Stimulated activated CD8-positive, alpha-beta memory T cell treated with anti-CD3 and anti-CD28 coated beads, Interleukin-7, amount 100 ng/mL, for 48 hours (primary cell): ENCODE results near the gene CAPN10.

Experiments used
- DNase-seq, 2 donors: peaks; one replicate each; pipeline ENCODE4 v3.0.0-alpha.2; 2020; ENCODE audit warnings: low read depth in 1 of 2; ENCODE audit errors: extremely low read depth in 1 of 2

The CAPN10 gene

GRCh38 chr2:240563951-240564560, 22.5 kb upstream of the CAPN10 start:
- no peak for DNase-seq

GRCh38 chr2:240564561-240565332, 21.8 kb upstream of the CAPN10 start:
- no peak for DNase-seq

- peak; percentile 90 to 92 for DNase-seq
Measured at GRCh38 chr2:240565333-240566202, 21.0 kb upstream of the CAPN10 start.

- peak; percentile 92 to 96 for DNase-seq
Measured at GRCh38 chr2:240566203-240567136, 20.1 kb upstream of the CAPN10 start.

GRCh38 chr2:240567137-240567871, 19.2 kb upstream of the CAPN10 start:
- no peak for DNase-seq

- DNase-seq: no peak
Measured at GRCh38 chr2:240567872-240568677, 18.5 kb upstream of the CAPN10 start, which contains the start of gene RNPEPL1. TSS of gene RNPEPL1 (plus strand) at chr2:240568484. CDS start at chr2:240568587, 103 bp downstream.

GRCh38 chr2:240568678-240569522, 17.6 kb upstream of the CAPN10 start:
- DNase-seq: no peak

GRCh38 chr2:240569523-240569997, 17.0 kb upstream of the CAPN10 start:
- DNase-seq: no peak

GRCh38 chr2:240569998-240570530, 16.5 kb upstream of the CAPN10 start:
- no peak for DNase-seq

GRCh38 chr2:240570531-240571313, 15.8 kb upstream of the CAPN10 start:
- DNase-seq: no peak

- DNase-seq: no peak
Measured at GRCh38 chr2:240571314-240571973, 15.1 kb upstream of the CAPN10 start.

GRCh38 chr2:240572141-240573031, 14.1 kb upstream of the CAPN10 start:
- no peak for DNase-seq

GRCh38 chr2:240573071-240573515, 13.4 kb upstream of the CAPN10 start:
- no peak for DNase-seq

GRCh38 chr2:240573516-240574385, 12.8 kb upstream of the CAPN10 start:
- DNase-seq: no peak
